B cell (primary cell): Measurements from ENCODE around the gene LCN2.
A peak's percentile ranks its signal among the peaks of the same experiment; 100 is the strongest.

Experiments used
- EZH2 ChIP-seq: IDR thresholded peaks from 2 replicates; pipeline ENCODE4 v1.6.1; 2012; ENCODE audit warnings: borderline replicate concordance, low read depth, mild to moderate bottlenecking, moderate library complexity, low read length; ENCODE audit not compliant: insufficient read depth, poor library complexity, severe bottlenecking
- TF ChIP-seq, protein P1 (sequence below): fragments of 200-600 bp; IDR thresholded peaks from one replicate; pipeline ENCODE4 v1.8.0; 2022; ENCODE audit warnings: antibody characterized with exemption, mild to moderate bottlenecking

DNA sequence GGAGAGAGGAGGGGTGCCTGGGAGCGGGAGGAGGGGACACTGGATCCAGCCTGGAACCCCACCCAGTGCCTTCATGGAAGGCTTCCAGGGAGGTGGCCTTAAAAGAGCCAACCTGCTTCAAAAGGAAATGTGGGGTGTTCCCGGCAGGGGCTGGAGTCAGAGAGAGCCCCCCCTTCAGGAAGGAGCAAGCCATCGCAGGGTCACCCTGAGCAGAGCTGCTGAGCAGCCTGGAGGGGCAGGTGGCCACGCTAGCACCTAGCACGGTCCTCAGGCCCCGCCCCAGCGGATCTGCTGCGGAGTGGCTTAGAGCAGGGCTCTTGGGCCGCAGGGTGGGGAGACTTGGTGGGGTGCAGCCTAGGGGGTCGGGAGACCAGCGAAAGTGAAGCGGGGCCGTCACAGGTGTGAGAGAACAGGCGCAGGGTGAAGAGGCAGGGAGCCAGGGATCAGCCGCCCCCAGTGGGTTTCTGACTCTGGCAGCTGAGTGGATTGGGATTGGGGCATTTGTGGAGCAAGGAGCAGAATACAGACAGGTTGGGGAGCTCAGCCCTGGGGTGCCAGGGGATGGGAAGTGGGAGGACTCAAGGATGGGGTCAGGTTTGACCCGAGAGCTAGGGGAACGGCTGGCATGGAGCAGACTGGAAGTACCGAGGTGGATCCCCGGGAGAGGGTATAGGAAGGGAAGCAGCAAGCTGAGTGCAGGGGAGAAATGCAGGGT lies 1.5 kb downstream of the LCN2 start:
- TF ChIP-seq, protein P1, sequence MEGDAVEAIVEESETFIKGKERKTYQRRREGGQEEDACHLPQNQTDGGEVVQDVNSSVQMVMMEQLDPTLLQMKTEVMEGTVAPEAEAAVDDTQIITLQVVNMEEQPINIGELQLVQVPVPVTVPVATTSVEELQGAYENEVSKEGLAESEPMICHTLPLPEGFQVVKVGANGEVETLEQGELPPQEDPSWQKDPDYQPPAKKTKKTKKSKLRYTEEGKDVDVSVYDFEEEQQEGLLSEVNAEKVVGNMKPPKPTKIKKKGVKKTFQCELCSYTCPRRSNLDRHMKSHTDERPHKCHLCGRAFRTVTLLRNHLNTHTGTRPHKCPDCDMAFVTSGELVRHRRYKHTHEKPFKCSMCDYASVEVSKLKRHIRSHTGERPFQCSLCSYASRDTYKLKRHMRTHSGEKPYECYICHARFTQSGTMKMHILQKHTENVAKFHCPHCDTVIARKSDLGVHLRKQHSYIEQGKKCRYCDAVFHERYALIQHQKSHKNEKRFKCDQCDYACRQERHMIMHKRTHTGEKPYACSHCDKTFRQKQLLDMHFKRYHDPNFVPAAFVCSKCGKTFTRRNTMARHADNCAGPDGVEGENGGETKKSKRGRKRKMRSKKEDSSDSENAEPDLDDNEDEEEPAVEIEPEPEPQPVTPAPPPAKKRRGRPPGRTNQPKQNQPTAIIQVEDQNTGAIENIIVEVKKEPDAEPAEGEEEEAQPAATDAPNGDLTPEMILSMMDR, result peak; percentile 20
- no peak for TF ChIP-seq EZH2
